Inflammatory macrophage treated with lipopolysaccharide for 1 hour (primary cell): ENCODE measurements around the gene SSC5D.
"Not testable (repeated sequence)": the region's sequence is repeated elsewhere in the genome, so short reads cannot be mapped to it uniquely, and the experiment has no call there.

Experiments used
- DNase-seq, 2 donors: peaks; one replicate each; pipeline ENCODE4 v3.0.0-alpha.2; 2020 to 2022

The SSC5D gene

DNA sequence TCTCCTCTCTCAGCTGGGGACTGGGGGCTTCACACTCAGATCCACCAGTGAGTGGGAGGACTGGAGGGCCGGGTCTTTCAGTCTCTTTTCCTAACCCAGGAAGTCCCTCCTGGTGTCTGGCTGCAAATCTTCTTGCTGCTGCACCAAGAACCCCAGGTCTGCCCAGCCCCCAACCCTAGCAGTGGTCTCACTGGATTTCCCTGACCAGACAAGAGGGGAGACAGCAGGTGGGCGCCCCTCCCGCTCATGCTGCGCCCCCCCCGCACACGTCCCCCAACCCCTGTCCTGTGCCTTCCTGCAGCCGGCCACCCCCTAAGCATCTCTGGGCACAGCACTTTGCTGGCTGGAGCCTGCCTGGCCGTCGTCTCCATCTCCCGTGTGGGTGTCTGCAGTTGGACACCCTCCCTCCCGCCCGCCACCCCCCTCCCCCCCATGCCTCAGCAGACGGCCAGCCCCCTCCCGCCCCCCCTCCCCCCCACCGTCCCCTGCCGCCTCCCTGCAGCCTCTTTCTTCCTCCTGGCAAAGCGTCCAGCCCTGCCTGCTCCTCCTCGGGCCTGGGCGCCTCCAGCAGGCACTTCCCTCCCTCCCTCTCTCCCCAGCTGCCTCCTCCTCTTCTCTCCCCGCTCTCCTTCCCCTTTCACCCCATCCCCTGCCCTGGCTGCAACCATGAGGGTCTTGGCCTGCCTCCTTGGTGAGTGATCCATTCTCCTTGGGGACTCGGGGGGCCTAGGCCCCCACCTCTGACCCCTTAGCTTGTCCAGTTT is at the start of gene SSC5D:
Gene SSC5D, plus strand, starts transcription at position 513 of the 764 bp plus-strand sequence. Its CDS starts 154 bp downstream, at position 667.
- no peak for DNase-seq

DNA sequence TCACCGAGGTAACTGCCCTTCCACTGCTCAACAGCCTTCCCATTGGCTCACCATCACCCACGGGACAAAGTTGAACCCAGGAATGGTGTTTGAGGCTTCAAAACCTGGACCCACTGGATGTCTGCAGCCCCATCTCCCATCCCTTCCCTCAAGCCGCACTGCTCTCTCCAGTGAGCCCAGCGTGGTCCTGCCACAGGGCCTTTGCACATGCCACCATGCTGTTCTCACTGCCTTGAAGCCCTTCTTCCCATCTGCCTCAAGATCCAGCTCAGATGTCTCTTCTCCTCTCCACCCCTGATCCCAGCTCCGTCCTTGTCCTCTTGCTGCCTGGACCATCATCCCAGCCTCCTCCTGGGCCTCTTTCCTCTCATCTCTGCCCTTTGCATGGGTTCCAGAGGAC is 49.2 kb upstream of the SSC5D start:
- no peak for DNase-seq

- DNase-seq: peak in 1 of 2 donors; percentile 40
Observed at GRCh38 chr19:55440411-55441105, 47.7 kb upstream of the SSC5D start.

DNA sequence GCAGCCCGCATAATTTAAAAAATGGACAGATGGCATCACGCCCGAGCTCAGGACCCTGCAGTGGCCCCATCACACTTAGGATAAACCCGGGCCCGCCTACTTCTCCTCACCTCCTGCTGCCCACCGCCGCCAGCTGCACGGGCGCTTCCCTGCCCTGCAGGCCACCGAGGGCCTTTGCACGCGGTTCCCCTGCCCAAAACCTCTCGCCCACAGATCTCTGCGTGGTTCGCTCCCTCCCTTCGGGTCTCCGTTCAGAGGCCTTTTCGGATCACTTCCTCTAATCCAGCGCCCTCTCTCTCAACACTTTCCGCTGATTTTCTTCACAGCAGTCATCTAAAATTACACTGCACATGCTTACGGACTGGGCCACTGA is 46.9 kb upstream of the SSC5D start:
- peak; percentile 37 to 51 for DNase-seq

GRCh38 chr19:55441692-55442321 is 46.4 kb upstream of the SSC5D start:
- no peak for DNase-seq

DNA sequence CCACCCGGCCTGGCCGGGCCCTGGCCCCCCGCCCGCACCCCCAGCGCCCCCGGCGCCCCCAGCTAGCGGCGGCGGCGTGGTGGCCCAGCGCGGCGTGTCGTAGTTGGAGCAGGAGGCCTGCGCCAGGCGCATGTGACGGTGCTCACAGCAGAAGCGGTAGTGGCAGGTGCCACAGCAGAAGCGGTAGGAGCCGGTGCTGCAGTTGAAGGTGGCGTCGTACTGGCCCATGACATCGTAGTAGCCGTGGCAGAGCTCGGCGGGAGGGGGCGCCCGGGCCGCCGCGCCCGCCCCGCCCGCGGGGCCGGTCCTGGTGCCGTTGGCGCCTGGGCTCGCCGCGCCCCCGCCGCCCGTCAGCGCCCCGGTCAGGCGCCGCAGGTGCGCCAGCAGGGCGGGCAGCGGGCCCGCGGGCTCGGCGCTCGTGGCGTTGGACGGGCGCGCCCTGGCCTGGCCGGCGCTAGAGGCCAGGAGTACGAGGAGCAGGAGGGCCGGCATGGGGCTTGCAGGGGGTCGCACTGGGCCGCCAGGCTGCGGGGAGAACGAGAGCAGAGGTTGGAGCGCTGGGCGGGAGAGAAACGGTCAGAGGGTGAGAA is 45.8 kb upstream of the SSC5D start:
- no peak for DNase-seq

DNA sequence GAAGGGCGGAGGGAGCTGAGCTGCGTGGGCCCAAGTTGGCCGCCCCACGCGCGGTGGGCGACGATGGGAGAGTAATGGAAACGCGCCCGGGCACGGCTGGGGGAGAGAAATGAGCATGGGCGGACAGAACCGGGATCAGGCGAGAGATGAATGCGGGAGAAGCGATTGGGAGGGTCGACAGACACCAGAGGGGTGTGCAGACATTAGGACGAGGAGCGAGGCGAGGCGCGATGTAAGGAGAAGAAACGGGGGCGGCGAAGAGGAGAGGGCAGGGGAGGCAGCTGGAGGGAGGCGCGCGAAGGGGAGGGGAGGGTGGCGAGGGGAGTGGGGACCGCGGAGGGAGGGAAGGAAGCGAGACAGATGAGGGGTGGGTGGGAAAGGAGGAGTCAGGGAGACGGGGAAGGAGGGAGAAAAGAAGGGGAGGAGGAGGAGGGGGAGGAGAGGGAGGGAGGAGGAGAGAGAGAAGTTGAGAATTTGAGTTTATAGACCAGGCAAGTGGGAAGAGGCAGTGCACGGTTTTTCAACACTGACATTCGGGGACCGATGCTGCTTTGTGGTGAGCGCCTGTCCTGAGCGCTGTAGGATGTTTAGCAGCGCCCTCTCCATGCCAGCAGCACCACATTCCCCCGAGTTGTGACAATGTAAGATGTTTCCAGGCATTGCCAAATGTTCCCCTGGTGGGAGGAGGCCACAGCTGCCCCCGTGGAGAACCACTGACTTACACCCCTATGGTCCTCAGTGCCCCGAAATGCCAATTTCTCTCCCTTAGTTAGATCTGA is 45.0 kb upstream of the SSC5D start, which contains the start of gene SHISA7:
Gene SHISA7, minus strand, starts transcription at position 256 of the 779 bp plus-strand sequence. CDS start 437 bp downstream, outside the sequence.
- no peak for DNase-seq

GRCh38 chr19:55443824-55444480 is 44.3 kb upstream of the SSC5D start:
- no peak for DNase-seq

DNA sequence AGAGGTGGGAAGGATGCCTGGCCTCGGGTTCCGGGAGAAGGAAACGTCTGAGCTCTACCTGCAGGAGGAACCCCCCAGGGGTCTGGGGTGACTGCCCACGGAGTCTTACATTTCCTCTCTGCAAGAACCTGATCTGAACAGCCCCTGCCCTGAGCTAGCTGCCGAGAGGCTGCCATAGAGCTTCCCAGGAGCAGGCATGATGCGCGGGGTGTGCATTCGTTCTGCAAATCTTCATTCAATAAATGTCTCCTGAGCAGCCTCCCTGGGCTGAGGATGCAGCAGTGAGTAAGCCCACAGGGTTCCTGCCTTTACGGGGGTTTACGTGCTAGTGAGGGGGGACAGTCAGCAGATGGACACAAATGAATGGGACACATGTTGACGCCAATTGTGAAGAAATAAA is 43.6 kb upstream of the SSC5D start:
- no peak for DNase-seq

GRCh38 chr19:55446060-55446459 is 42.2 kb upstream of the SSC5D start:
- no peak for DNase-seq

DNA sequence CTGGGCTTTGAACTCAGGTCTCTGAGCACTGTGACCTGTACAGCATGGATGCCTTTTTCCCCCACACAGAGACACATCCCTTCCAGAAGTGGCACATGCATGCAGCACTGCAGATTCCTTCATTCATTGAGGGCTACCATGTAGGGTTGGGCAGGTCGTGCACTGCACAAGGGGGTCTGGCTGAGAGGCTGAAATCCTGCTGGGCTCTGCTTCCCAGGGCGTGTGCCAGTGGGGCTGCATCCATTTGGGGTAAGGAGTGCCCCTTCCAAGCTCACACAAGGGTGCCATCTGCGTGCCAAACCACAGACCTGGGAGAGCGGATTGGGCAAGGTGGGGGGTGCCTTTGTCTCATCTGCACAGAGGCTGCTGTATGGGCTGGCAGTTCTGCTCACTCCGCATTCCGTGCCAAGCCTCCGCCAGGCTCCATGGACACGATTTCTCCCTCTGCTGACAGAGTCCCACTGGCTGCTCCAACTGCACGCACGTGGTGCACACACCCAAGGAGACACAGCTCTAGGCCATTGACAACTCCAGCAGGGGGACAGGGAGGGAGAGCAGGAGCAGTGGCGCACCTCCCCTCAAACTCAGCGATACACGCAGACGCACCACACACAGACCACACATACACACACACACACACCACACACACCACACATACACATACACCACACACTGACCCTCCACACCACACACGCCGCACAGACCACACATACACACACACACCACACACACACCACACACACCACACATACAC is 40.6 kb upstream of the SSC5D start:
- no peak for DNase-seq

DNA sequence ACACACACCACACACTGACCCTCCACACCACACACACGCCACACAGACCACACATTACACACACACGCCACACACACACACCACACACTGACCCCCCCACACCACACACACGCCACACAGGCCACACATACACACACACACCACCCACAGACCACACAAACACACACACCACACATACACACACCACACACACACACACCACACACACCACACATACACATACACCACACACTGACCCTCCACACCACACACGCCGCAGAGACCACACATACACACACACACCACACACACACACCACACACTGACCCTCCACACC is 40.1 kb upstream of the SSC5D start:
- DNase-seq: not testable (repeated sequence)

DNA sequence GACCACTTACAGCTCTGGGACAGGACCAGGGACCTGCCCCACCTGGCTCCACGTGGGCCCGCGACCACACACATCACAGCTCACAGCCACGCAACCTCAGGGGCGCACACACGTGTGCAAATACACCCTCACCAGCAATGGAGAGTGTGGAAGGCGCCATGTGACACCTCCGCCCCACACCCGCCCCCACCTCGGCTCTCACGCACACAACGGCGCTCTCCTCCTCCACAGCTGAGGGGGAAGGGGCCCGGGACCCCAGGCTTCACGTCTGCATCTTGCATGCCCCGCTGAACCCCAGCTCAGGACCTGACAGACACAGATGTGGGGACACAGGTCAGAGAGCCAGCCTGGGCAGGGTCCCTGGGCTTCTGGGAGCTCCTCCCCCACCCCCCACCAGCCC is 38.8 kb upstream of the SSC5D start:
- no peak for DNase-seq

GRCh38 chr19:55451163-55451964 is 36.9 kb upstream of the SSC5D start:
- DNase-seq: no peak

DNA sequence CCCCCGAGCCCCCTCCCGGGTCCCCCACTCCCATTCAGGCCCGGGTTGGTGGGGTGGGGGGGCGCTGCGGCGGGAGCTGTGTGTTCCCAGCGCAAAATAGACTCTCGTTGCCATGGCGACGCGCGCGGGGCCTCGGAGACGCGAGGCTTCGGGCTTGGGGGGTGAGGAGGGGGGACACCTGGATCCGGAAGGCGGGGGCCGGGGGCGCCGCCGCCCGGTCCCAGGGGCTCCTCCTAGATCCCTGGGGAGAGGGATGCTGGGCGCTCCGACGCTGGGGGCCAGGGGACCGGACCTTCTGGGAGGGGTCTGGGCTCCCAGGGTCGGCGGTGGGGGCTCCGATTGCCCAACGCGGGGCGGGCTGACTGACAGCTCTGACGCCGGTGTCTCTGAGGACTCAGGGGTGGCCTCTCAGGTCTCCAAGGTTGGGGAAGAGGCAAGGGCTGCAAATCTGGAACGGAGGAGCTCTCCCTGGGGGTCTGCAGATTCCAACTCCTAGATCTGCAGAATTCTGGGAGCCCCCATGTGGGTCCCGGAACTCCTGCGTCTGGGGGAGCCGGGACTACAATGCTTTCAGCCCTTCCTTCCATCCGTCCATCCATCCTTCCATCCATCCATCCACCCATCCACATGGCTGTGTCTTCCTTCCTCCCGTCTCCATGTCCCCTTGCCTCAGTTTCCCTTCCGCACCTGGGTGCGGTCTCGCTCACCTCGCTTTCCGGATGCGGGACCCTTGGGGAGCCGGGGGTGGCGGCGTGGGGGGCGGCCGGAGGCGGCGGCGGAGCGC is 36.1 kb upstream of the SSC5D start:
- DNase-seq: no peak

DNA sequence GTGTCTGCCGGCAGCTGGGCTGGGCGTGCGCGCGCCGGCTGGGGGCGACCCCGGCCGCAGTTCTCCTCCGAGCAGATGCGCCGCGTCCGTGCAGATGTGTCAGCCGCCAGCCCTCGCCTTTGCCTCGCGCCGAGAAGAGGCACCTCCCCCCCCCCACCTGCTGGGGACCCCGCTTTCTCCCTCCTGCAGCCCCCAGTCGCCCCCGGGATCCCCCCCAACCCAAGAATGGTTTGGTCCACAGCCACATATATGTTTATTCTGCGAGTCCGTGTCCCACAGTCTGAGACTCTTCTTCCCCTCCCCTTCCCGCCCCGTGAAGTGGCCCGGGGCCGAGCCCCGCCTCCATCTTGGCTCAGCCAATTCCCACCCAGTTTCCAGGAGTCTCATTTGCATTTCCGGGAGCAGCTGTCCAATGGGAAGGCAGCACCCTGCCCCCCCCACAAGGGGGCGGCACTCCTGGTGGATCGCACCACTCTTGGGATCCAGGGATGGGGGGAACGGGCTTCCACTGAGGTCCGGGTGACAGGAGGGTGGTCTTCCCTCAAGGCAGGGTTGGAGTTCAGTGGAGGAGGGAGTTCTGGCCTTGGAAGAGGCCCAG is 35.4 kb upstream of the SSC5D start:
- peak; percentile 35 to 50 for DNase-seq

DNA sequence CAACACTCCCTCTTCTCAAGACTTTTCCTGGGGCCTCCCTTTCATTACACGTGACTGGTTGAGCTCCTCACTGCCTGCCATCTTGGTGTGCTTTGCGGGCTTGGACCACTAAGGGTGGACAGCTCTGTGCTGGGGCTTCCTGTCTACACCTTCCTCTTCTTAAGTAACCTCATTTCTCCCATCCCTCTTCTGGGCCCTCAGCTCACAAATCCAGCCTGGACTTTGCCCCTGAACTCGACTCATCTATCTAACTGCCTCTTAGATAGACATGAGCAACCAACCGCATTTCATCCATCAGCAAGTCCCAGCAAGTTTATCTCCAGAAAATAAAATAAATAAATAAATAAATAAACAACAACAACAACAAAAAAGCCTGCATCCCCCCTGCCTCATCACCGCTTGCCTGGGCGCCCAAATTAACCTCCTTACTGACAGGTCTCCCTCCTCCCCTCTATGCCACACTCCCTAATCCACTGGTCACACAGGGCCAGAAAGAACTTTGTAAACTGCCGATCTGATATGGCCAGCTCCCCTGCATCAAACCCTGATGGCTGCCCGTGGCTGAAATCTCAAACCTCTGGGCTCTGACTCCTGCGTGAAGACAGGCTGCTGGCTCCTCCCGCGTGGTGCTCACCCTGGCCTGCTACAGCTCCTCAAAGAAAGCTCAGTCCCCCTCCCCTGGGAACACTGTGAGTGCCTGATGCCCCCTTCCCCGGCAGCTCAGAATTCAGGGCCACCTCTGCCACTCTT is 34.5 kb upstream of the SSC5D start:
- no peak for DNase-seq

DNA sequence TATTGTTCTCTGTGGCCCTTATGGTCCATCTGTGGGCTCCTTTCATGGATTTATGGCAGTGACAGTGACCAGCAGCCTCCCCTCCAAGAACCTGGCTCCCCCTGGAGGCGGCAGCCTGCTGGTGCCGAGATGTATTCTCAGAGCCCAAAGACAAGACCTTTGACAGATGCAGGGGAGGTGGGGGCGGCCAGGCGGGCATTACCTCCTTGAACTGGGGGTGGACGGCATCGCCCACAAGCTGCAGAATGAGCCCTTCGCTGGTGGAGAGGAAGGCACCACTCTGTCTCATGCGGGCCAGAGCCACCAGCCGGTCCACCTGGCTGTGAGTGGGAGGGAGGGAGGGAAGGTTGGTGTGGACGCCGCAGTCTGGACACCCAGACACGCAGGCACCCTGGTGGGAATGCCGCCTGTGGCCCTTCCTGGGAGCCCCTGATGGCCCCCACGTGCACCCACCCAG is 33.4 kb upstream of the SSC5D start:
- DNase-seq: peak in 1 of 2 donors; percentile 62
